Cardiac septum (tissue), 1 donor: Measurements from ENCODE around the gene KIF12. TPM values are rescaled to one million over a fixed set of nuclear protein-coding genes. Genes with fewer than 3 reads are reported as not detected.
A peak's percentile ranks its signal among the peaks of the same experiment; 100 is the strongest.
"Not testable (repeated sequence)": the region's sequence is repeated elsewhere in the genome, so short reads cannot be mapped to it uniquely, and the experiment has no call there.

Source experiments
- DNase-seq: peaks from one replicate; pipeline ENCODE4 v3.0.0-alpha.2; 2020; ENCODE audit warnings: low spot score
- intact Hi-C: fragments of 100-400 bp; cut with DNase I; formaldehyde crosslinking; loops from one replicate; pipeline ENCODE4 v1.14.0; 2022
- long read RNA-seq: library from polyadenylated mRNA; unstranded; transcript quantifications from one replicate; pipeline ENCODE4 v2.0.0, GENCODE V29; 2021
- total RNA-seq: library from RNA; stranded (reverse); fragmentation: NEBNext Ultra II Directional; extraction: Animal tissue kit (Norgen Biotek cat#: 25700); gene quantifications from one replicate; pipeline ENCODE4 v1.2.1, GENCODE V29; 2021
- donor health status: DM: no; HTN: no; CAD: no.

The KIF12 gene
- not detected for total RNA-seq
- long read RNA-seq, partial matches to known transcripts, result 1 of 2 reads
- long read RNA-seq, other reads (novel, unspliced or antisense), result 0 of 2 reads

GRCh38 chr9:114098936-114099668 is at the start of gene KIF12:
KIF12 (minus strand) TSS chr9:114099292; CDS start chr9:114099276, 16 bp downstream.
- no peak for DNase-seq

GRCh38 chr9:114146735-114147134 is 47.6 kb upstream of the KIF12 start:
- no peak for DNase-seq
- intact Hi-C loops, result no loop called here

More at GRCh38 chr9:114098936-114099668, at the start of gene KIF12:
- intact Hi-C loops, result no loop called here

- DNase-seq, result no peak
- intact Hi-C loops, result no loop called here
Observed at GRCh38 chr9:114143234-114143633, 44.1 kb upstream of the KIF12 start.

GRCh38 chr9:114141553-114142402 is 42.7 kb upstream of the KIF12 start:
- DNase-seq, result no peak
- intact Hi-C loops, result no loop called here

GRCh38 chr9:114140850-114141249 is 41.8 kb upstream of the KIF12 start:
- no peak for DNase-seq
- intact Hi-C loops, result no loop called here

GRCh38 chr9:114140401-114140800 is 41.3 kb upstream of the KIF12 start:
- DNase-seq, result no peak

GRCh38 chr9:114139071-114139470 is 40.0 kb upstream of the KIF12 start:
- intact Hi-C loops, result no loop called here
- no peak for DNase-seq

More at GRCh38 chr9:114140401-114140800, 41.3 kb upstream of the KIF12 start:
- intact Hi-C loops, result no loop called here

GRCh38 chr9:114138552-114138971 is 39.5 kb upstream of the KIF12 start:
- intact Hi-C loops, result no loop called here
- DNase-seq, result no peak

GRCh38 chr9:114137831-114138230 is 38.7 kb upstream of the KIF12 start:
- intact Hi-C loops, result no loop called here
- no peak for DNase-seq

- no peak for DNase-seq
- intact Hi-C loops, result no loop called here
Observed at GRCh38 chr9:114134827-114135396, 35.8 kb upstream of the KIF12 start.

GRCh38 chr9:114132550-114132918 is 33.4 kb upstream of the KIF12 start:
- DNase-seq, result no peak
- intact Hi-C loops, result no loop called here

GRCh38 chr9:114131808-114132549 is 32.9 kb upstream of the KIF12 start:
- no peak for DNase-seq
- intact Hi-C loops, result no loop called here

- no peak for DNase-seq
- intact Hi-C loops, result no loop called here
Observed at GRCh38 chr9:114130624-114131277, 31.7 kb upstream of the KIF12 start.

- intact Hi-C loops, result no loop called here
- no peak for DNase-seq
Observed at GRCh38 chr9:114130141-114130540, 31.0 kb upstream of the KIF12 start.

- intact Hi-C loops, DNase-seq: not testable (repeated sequence)
Observed at GRCh38 chr9:114128759-114129158, 29.7 kb upstream of the KIF12 start.

GRCh38 chr9:114126247-114127060 is 27.4 kb upstream of the KIF12 start:
- intact Hi-C loops, result no loop called here
- DNase-seq, result no peak

GRCh38 chr9:114125476-114126013 is 26.5 kb upstream of the KIF12 start:
- DNase-seq, result peak; percentile 43
- intact Hi-C loops, result no loop called here
